Neural progenitor cell (in vitro differentiated cells): ENCODE measurements around the gene FCMR. TPM values are rescaled to one million over a fixed set of nuclear protein-coding genes. Genes with fewer than 3 reads are reported as not detected.

Experiments
- DNase-seq: peaks from one replicate; pipeline ENCODE4 v3.0.0-alpha.2; 2016; ENCODE audit warnings: low spot score
- H2AFZ ChIP-seq: fragments of 200-600 bp; sonication (generic); replicated peaks from 2 replicates; pipeline ENCODE4 v1.6.1; 2016; ENCODE audit warnings: antibody characterized with exemption
- H3F3A ChIP-seq: fragments of 200-600 bp; sonication (generic); 2 replicates; pipeline ENCODE4 v1.6.1; 2016; ENCODE audit warnings: antibody characterized with exemption, low read depth
- H3K27ac ChIP-seq: fragments of 200-600 bp; sonication (generic); 2 replicates; pipeline ENCODE4 v1.5.1; 2016; ENCODE audit warnings: mild to moderate bottlenecking
- H3K27me3 ChIP-seq: fragments of 200-600 bp; sonication (generic); 2 replicates; pipeline ENCODE4 v1.6.1; 2016; ENCODE audit warnings: mild to moderate bottlenecking, moderate library complexity
- H3K36me3 ChIP-seq: fragments of 200-600 bp; sonication (generic); 2 replicates; pipeline ENCODE4 v1.5.1; 2016
- H3K4me1 ChIP-seq: fragments of 200-600 bp; sonication (generic); 2 replicates; pipeline ENCODE4 v1.6.1; 2016; ENCODE audit warnings: mixed run types
- H3K4me2 ChIP-seq: fragments of 200-600 bp; sonication (generic); 2 replicates; pipeline ENCODE4 v1.6.1; 2016
- H3K4me3 ChIP-seq: fragments of 200-600 bp; sonication (generic); 2 replicates; pipeline ENCODE4 v1.5.1; 2016
- H3K79me2 ChIP-seq: fragments of 200-600 bp; sonication (generic); 2 replicates; pipeline ENCODE4 v1.6.1; 2016; ENCODE audit warnings: low read depth
- H3K9ac ChIP-seq: fragments of 200-600 bp; sonication (generic); 2 replicates; pipeline ENCODE4 v1.6.1; 2016
- H3K9me3 ChIP-seq: fragments of 200-600 bp; sonication (generic); 2 replicates; pipeline ENCODE4 v1.5.1; 2016; ENCODE audit warnings: low read depth
- H4K20me1 ChIP-seq: fragments of 200-600 bp; sonication (generic); 2 replicates; pipeline ENCODE4 v1.6.1; 2016; ENCODE audit warnings: low read depth
- H3K27ac Mint-ChIP-seq: 3 replicates; pipeline ENCODE4 v1.8.0; 2021; ENCODE audit warnings: mixed read lengths
- H3K27me3 Mint-ChIP-seq: 2 replicates; pipeline ENCODE4 v1.8.0; 2022; ENCODE audit warnings: low read depth, mild to moderate bottlenecking, inconsistent platforms, moderate library complexity, mixed read lengths; ENCODE audit not compliant: insufficient read depth
- H3K36me3 Mint-ChIP-seq: 3 replicates; pipeline ENCODE4 v1.8.0; 2021; ENCODE audit warnings: mixed read lengths
- H3K4me1 Mint-ChIP-seq: 3 replicates; pipeline ENCODE4 v1.8.0; 2021; ENCODE audit warnings: mixed read lengths
- H3K4me3 Mint-ChIP-seq: 3 replicates; pipeline ENCODE4 v1.8.0; 2021; ENCODE audit warnings: mild to moderate bottlenecking, moderate library complexity, mixed read lengths
- H3K9me3 Mint-ChIP-seq: 3 replicates; pipeline ENCODE4 v1.8.0; 2020; ENCODE audit warnings: mixed read lengths
- EZH2 ChIP-seq: fragments of 200-600 bp; sonication (generic); IDR thresholded peaks from 2 replicates; pipeline ENCODE4 v1.6.1; 2017; ENCODE audit warnings: antibody characterized with exemption, mild to moderate bottlenecking, moderate library complexity
- EZH2phosphoT487 ChIP-seq: fragments of 200-600 bp; sonication (generic); IDR thresholded peaks from 2 replicates; pipeline ENCODE4 v1.6.1; 2017; ENCODE audit warnings: antibody characterized with exemption
- total RNA-seq: library from RNA; depleted of rRNA; stranded (reverse); fragments of >200 nt; gene quantifications from 2 replicates; pipeline ENCODE4 v1.2.3, GENCODE V29; 2015; ENCODE audit warnings: low replicate concordance
- TF ChIP-seq, protein P1 (sequence below): fragments of 200-600 bp; sonication (generic); IDR thresholded peaks from 2 replicates; pipeline ENCODE4 v1.5.1; 2017; ENCODE audit warnings: antibody characterized with exemption, mild to moderate bottlenecking

FCMR gene, protein sequence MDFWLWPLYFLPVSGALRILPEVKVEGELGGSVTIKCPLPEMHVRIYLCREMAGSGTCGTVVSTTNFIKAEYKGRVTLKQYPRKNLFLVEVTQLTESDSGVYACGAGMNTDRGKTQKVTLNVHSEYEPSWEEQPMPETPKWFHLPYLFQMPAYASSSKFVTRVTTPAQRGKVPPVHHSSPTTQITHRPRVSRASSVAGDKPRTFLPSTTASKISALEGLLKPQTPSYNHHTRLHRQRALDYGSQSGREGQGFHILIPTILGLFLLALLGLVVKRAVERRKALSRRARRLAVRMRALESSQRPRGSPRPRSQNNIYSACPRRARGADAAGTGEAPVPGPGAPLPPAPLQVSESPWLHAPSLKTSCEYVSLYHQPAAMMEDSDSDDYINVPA
- total RNA-seq = not detected in 2 replicates

DNA sequence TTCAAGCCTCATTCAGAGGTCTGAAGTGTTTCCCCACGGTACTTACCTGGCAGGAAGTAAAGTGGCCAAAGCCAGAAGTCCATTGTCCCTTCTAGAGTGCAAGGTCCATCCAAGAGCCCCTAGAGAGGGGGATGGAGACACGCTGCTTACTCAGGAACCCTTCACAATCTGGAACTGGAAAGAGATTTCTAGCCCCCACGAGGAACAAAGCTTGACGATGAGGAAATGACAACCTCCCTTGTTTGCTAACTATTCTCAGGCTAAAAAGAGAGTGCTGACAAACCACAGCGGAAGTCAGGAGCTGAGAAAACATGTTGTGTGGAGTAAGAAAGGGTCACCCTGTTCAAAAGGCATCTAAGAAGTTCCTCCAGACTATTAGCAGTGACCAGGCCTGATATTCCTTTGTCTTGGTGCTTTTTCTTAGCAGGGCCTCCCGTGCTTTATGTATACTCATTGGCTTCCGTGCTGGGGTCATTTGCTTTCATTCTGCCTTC lies at the start of gene FCMR:
Gene FCMR (minus strand): TSS at position 170 of the 494 bp plus-strand sequence. CDS start 87 bp downstream, at position 83.
- Mint-ChIP-seq H3K36me3 (no peaks in the 10 kb centered on the region), H3K27ac (no peak within 1 kb of the TSS), H3K4me3 (no peak within 1 kb of the TSS), H3K4me1 (no peaks in the 10 kb centered on the region), H3K27me3 (peaks cover 3% of the 10 kb centered on the region), H3K9me3 (no peaks in the 10 kb centered on the region)
- no peaks in the 10 kb centered on the region for H3K4me1 ChIP-seq
- H3K27me3 ChIP-seq = no peaks in the 10 kb centered on the region
- no peak within 1 kb of the TSS for H3K4me2 ChIP-seq
- DNase-seq = no peak
- H3K36me3 ChIP-seq = no peaks in the 10 kb centered on the region
- no peaks in the 10 kb centered on the region for H3K79me2 ChIP-seq
- H2AFZ ChIP-seq = no peak within 1 kb of the TSS
- no peaks in the 10 kb centered on the region for H3F3A ChIP-seq
- H3K27ac ChIP-seq = no peak within 1 kb of the TSS
- H3K4me3 ChIP-seq = no peak within 1 kb of the TSS
- H3K9me3 ChIP-seq = no peaks in the 10 kb centered on the region
- no peak within 1 kb of the TSS for H3K9ac ChIP-seq
- no peaks in the 10 kb centered on the region for H4K20me1 ChIP-seq
- TF ChIP-seq EZH2 = no peak
- TF ChIP-seq, protein P1, sequence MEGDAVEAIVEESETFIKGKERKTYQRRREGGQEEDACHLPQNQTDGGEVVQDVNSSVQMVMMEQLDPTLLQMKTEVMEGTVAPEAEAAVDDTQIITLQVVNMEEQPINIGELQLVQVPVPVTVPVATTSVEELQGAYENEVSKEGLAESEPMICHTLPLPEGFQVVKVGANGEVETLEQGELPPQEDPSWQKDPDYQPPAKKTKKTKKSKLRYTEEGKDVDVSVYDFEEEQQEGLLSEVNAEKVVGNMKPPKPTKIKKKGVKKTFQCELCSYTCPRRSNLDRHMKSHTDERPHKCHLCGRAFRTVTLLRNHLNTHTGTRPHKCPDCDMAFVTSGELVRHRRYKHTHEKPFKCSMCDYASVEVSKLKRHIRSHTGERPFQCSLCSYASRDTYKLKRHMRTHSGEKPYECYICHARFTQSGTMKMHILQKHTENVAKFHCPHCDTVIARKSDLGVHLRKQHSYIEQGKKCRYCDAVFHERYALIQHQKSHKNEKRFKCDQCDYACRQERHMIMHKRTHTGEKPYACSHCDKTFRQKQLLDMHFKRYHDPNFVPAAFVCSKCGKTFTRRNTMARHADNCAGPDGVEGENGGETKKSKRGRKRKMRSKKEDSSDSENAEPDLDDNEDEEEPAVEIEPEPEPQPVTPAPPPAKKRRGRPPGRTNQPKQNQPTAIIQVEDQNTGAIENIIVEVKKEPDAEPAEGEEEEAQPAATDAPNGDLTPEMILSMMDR = no peak
- no peak for TF ChIP-seq EZH2phosphoT487

DNA sequence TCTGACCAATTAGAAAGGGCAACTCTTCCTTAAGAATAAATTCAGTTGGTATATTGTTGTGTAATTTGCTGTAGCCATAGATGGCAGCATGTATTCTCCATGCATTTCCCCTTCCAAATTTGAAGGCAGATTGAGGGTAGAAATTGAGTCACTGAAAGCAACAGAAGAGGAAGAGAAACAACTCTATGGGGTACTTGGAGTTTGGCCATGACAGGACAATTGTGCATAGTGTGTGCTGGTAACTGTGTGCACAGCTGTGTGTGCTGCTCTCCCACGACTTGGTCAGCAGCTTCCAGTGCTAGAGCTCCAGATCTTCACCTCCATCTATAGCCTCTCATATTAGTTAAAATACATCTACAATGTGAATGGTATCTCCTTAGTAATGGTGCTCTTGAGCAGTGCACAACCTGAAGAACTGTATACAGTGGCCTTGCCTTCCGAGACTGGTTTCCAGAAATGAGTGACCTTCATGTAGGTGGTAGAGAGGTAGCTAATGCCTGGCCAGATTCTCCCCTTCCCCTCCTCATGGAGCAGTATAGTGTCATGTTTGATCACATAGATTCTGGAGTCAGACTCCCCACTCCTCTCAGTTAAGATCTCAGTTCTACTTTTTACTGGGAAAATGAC lies 49.4 kb upstream of the FCMR start:
- no peaks in the 10 kb centered on the region for H3K4me1 ChIP-seq
- Mint-ChIP-seq H3K27me3 (peaks cover 3% of the 10 kb centered on the region), H3K4me1 (no peaks in the 10 kb centered on the region), H3K27ac (no peak overlapping the region), H3K4me3 (no peak overlapping the region), H3K9me3 (no peaks in the 10 kb centered on the region), H3K36me3 (no peaks in the 10 kb centered on the region)
- H3K36me3 ChIP-seq = no peaks in the 10 kb centered on the region
- no peaks in the 10 kb centered on the region for H3F3A ChIP-seq
- no peak for DNase-seq
- H3K9me3 ChIP-seq = no peaks in the 10 kb centered on the region
- TF ChIP-seq EZH2 (no peak), EZH2phosphoT487 (no peak)
- TF ChIP-seq, protein P1 = no peak
- H3K9ac ChIP-seq = no peak overlapping the region
- no peak overlapping the region for H3K4me2 ChIP-seq
- no peak overlapping the region for H3K27ac ChIP-seq
- H4K20me1 ChIP-seq = no peaks in the 10 kb centered on the region
- no peaks in the 10 kb centered on the region for H3K79me2 ChIP-seq
- H2AFZ ChIP-seq = no peak overlapping the region
- no peaks in the 10 kb centered on the region for H3K27me3 ChIP-seq
- no peak overlapping the region for H3K4me3 ChIP-seq

DNA sequence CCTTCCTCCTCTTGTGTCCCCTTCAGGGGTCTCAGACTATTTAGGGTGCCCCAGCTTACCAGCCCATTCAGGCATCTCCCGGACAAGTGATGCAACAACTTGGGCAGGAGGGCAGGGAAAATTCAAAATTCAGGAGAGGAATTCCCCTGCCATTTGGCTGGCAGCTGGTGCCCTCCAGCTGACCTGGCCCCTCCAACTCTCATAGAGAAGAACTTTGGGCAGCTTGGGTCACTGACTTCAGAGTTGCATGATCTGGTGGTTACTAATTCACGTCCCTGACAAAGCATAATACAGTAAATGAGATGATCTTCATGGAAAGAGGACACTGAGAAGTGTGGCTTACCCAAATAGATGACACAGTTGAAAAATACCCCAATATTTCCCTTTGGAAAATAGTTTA lies 48.7 kb upstream of the FCMR start, which contains the start of gene FCAMR:
Gene FCAMR (minus strand): TSS at position 15 of the 400 bp plus-strand sequence. CDS start 335 bp downstream, outside the sequence.
- H3K36me3 ChIP-seq = no peaks in the 10 kb centered on the region
- H3K9ac ChIP-seq = no peak within 1 kb of the TSS
- H3K4me3 Mint-ChIP-seq = no peak within 1 kb of the TSS
- no peak for DNase-seq
- no peaks in the 10 kb centered on the region for H4K20me1 ChIP-seq
- TF ChIP-seq EZH2phosphoT487 (no peak), EZH2 (no peak)
- TF ChIP-seq, protein P1 = no peak
- H3K27me3 ChIP-seq = no peaks in the 10 kb centered on the region
- H3K79me2 ChIP-seq = no peaks in the 10 kb centered on the region
- peaks cover 6% of the 10 kb centered on the region for H3K27me3 Mint-ChIP-seq
- H3K9me3 Mint-ChIP-seq = no peaks in the 10 kb centered on the region
- no peak within 1 kb of the TSS for H3K4me3 ChIP-seq
- H3K36me3 Mint-ChIP-seq = no peaks in the 10 kb centered on the region
- no peak within 1 kb of the TSS for H2AFZ ChIP-seq
- no peaks in the 10 kb centered on the region for H3F3A ChIP-seq
- no peaks in the 10 kb centered on the region for H3K9me3 ChIP-seq
- H3K4me1 ChIP-seq = no peaks in the 10 kb centered on the region
- no peak within 1 kb of the TSS for H3K4me2 ChIP-seq
- no peak within 1 kb of the TSS for H3K27ac Mint-ChIP-seq
- no peak within 1 kb of the TSS for H3K27ac ChIP-seq
- no peaks in the 10 kb centered on the region for H3K4me1 Mint-ChIP-seq
